Nephron progenitor cell (in vitro differentiated cells): ENCODE data around the gene NR3C2.

Source experiments
- DNase-seq: peaks from one replicate; pipeline ENCODE4 v3.0.0; 2021
- H3K27ac Mint-ChIP-seq: 2 replicates; pipeline ENCODE4 v1.8.0; 2021; ENCODE audit warnings: mild to moderate bottlenecking, moderate library complexity, mixed read lengths
- H3K27me3 Mint-ChIP-seq: 2 replicates; pipeline ENCODE4 v1.8.0; 2021; ENCODE audit warnings: mild to moderate bottlenecking, low read depth, mixed read lengths; ENCODE audit not compliant: poor library complexity
- H3K36me3 Mint-ChIP-seq: 2 replicates; pipeline ENCODE4 v1.8.0; 2021; ENCODE audit warnings: low read depth, mixed read lengths
- H3K4me1 Mint-ChIP-seq: 2 replicates; pipeline ENCODE4 v1.8.0; 2021; ENCODE audit warnings: mixed read lengths
- H3K4me3 Mint-ChIP-seq: 2 replicates; pipeline ENCODE4 v1.8.0; 2021; ENCODE audit warnings: mild to moderate bottlenecking, moderate library complexity, mixed read lengths
- H3K9me3 Mint-ChIP-seq: 2 replicates; pipeline ENCODE4 v1.8.0; 2021; ENCODE audit warnings: mild to moderate bottlenecking, moderate library complexity, mixed read lengths
- TF ChIP-seq, protein P1 (sequence below): fragments of 200-600 bp; sonication (generic); IDR thresholded peaks from 2 replicates; pipeline ENCODE4 v1.5.0; 2021; ENCODE audit warnings: antibody characterized with exemption

Gene NR3C2

DNA sequence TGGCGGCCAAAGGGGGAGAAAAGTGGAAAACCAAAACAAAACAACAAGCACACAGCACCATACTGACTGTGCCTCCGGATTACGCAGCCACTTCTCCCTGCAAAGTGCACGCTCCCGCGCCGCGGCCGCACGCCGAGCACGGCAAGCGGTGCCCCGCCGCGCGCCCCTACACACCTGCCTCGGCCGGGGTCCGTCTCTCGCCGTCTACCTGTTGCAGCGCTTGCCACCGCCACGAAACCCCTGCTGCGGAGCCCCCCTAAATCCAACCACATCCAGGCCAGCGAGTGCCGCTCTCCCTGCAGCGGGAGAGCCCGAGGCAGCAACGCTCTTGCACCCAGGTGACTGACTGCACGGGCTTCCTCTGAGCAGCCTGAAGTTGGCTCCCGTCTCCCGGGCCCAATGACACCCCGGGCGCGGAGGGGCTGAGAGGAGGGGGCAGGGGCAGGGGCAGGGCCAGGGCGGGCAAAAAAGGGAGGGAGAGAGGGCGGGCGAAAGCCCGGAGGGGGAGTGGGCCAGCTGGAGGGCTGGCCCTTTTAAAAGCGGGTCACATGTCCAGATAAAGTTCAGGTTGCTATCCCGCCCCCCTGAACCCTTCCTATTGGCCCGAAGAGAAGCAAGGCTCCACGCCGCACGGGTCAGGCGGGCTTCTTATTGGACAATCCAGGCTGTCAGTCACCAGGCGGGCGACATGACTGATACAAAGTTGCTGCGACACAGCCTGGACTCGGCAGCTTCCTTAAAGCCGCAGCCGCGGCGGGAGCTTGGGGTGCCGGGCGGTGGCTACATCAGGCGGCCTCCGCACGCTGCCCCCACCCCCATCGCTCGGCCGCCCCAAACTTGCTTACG, at the start of gene NR3C2:
Gene NR3C2 (minus strand): TSS at position 429 of the 846 bp plus-strand sequence.
- no peaks in the 10 kb centered on the region for H3K9me3 Mint-ChIP-seq
- TF ChIP-seq, protein P1, sequence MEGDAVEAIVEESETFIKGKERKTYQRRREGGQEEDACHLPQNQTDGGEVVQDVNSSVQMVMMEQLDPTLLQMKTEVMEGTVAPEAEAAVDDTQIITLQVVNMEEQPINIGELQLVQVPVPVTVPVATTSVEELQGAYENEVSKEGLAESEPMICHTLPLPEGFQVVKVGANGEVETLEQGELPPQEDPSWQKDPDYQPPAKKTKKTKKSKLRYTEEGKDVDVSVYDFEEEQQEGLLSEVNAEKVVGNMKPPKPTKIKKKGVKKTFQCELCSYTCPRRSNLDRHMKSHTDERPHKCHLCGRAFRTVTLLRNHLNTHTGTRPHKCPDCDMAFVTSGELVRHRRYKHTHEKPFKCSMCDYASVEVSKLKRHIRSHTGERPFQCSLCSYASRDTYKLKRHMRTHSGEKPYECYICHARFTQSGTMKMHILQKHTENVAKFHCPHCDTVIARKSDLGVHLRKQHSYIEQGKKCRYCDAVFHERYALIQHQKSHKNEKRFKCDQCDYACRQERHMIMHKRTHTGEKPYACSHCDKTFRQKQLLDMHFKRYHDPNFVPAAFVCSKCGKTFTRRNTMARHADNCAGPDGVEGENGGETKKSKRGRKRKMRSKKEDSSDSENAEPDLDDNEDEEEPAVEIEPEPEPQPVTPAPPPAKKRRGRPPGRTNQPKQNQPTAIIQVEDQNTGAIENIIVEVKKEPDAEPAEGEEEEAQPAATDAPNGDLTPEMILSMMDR: no peak
- no peak within 1 kb of the TSS for H3K27ac Mint-ChIP-seq
- H3K4me3 Mint-ChIP-seq: peak within 1 kb of the TSS; percentile 98
- peaks cover 81% of the 10 kb centered on the region for H3K27me3 Mint-ChIP-seq
- no peaks in the 10 kb centered on the region for H3K36me3 Mint-ChIP-seq
- peak; percentile 95 for DNase-seq
- H3K4me1 Mint-ChIP-seq: peaks cover 18% of the 10 kb centered on the region

DNA sequence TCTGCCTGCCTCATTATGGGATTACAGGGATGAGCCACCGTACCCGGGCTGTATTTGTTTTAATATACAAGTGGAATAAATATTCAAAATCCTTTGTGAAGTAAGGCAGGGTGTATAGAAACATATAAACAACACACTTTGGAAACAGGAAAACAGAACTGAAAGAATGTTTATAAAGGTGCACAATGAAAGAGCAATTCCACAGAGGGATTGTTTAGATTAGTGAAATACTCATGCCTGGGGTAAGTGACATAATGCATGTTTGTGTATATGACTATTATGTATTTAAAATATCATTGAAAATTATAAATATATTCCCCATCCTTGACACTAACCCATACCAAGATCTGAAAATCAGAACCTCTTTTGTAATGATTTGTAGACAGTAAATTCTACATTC, 45.0 kb upstream of the NR3C2 start:
- Mint-ChIP-seq H3K36me3 (no peaks in the 10 kb centered on the region), H3K4me3 (no peak overlapping the region), H3K4me1 (no peaks in the 10 kb centered on the region), H3K27me3 (peaks cover 3% of the 10 kb centered on the region), H3K27ac (no peak overlapping the region), H3K9me3 (peaks cover 9% of the 10 kb centered on the region)
- TF ChIP-seq, protein P1: no peak
- DNase-seq: no peak

DNA sequence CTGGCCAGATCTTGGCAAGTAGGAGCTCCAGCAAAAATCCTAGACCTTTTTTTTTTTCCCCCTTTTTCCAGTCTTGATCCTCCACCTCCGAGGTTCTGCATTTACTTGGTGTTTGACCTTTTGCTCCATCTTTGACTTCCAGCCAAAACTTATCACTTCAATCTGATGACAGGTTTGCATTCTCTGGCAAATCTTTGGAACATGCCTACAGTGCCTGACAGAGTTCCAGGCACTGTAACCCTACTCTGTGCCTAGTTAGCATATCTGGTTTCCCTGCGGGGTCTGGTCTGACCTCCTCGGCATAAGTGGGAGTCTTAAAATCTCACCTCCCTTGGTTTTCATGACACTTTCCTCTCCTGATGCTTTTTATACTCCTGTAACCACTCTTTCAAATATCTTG, 39.4 kb upstream of the NR3C2 start:
- H3K36me3 Mint-ChIP-seq: no peaks in the 10 kb centered on the region
- H3K4me3 Mint-ChIP-seq: no peak overlapping the region
- no peak overlapping the region for H3K27ac Mint-ChIP-seq
- peaks cover 9% of the 10 kb centered on the region for H3K9me3 Mint-ChIP-seq
- H3K4me1 Mint-ChIP-seq: no peaks in the 10 kb centered on the region
- TF ChIP-seq, protein P1: no peak
- peaks cover 3% of the 10 kb centered on the region for H3K27me3 Mint-ChIP-seq
- DNase-seq: no peak

- H3K27ac Mint-ChIP-seq: no peak overlapping the region
- no peak overlapping the region for H3K4me3 Mint-ChIP-seq
- H3K36me3 Mint-ChIP-seq: no peaks in the 10 kb centered on the region
- TF ChIP-seq, protein P1: no peak
- no peak for DNase-seq
- H3K27me3 Mint-ChIP-seq: no peaks in the 10 kb centered on the region
- H3K9me3 Mint-ChIP-seq: peaks cover 3% of the 10 kb centered on the region
- H3K4me1 Mint-ChIP-seq: no peaks in the 10 kb centered on the region
These were observed 35.1 kb upstream of the NR3C2 start for GRCh38 chr4:148477276-148477675.

DNA sequence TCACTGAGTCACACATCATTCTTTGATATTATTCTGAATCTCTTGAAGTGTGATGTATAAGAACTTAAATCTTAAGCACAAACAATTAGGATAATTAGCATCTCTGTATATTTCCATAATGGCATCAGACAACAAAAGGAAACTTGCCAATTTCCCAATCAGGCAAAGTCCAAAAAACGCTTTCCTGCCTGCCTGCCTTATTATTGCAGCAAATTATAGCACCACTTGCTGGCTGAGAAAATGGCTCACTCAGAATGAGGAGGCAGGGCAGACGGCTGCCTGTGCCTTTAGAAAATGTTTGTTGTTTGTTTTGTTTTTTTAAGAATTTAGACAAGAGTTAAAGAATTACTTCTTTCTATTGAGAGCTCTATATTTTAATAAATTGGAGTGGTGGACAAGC, 27.7 kb upstream of the NR3C2 start:
- Mint-ChIP-seq H3K4me3 (no peak overlapping the region), H3K27me3 (peaks cover 3% of the 10 kb centered on the region), H3K9me3 (peaks cover 3% of the 10 kb centered on the region), H3K27ac (no peak overlapping the region), H3K4me1 (no peaks in the 10 kb centered on the region), H3K36me3 (no peaks in the 10 kb centered on the region)
- no peak for DNase-seq
- TF ChIP-seq, protein P1: no peak

GRCh38 chr4:148454835-148455234, 12.6 kb upstream of the NR3C2 start:
- H3K4me3 Mint-ChIP-seq: no peak overlapping the region
- peaks cover under 1% of the 10 kb centered on the region for H3K27me3 Mint-ChIP-seq
- no peak for DNase-seq
- no peaks in the 10 kb centered on the region for H3K9me3 Mint-ChIP-seq
- no peaks in the 10 kb centered on the region for H3K36me3 Mint-ChIP-seq
- TF ChIP-seq, protein P1: no peak
- H3K4me1 Mint-ChIP-seq: no peaks in the 10 kb centered on the region
- H3K27ac Mint-ChIP-seq: no peak overlapping the region
